22Rv1 (cell line): Measurements from ENCODE around the gene PLEK.

Experiments
- CTCF ChIP-seq: fragments of 450-650 bp; IDR thresholded peaks from 2 replicates; pipeline ENCODE4 v1.5.1; 2017; ENCODE audit warnings: mild to moderate bottlenecking
- ZFX ChIP-seq: fragments of 450-650 bp; IDR thresholded peaks from 2 replicates; pipeline ENCODE4 v1.6.1; 2017; ENCODE audit warnings: antibody characterized with exemption, borderline replicate concordance

- no peak for TF ChIP-seq CTCF
- TF ChIP-seq ZFX = no peak
Observed at GRCh38 chr2:68423966-68424650, 59.0 kb downstream of the PLEK start.
